Measurements from ENCODE around the gene XXYLT1. TPM values are rescaled to one million over a fixed set of nuclear protein-coding genes. Genes with fewer than 3 reads are reported as not detected.
A peak's percentile ranks its signal among the peaks of the same experiment; 100 is the strongest.

XXYLT1 gene
- polyA plus RNA-seq, 1 donor (not counting 4 experiments of a cell fraction or from before 2014, with no cell fraction given): 11.1 TPM

- H4K20me1 ChIP-seq (ENCODE audit: control insufficient read depth, extremely low read depth, insufficient read depth, low read length): no peaks in the 10 kb centered on the region
- no peak for DNase-seq (ENCODE audit: low read depth, low spot score)
- no peak for FAIRE-seq
These were observed 236.4 kb downstream of the XXYLT1 start for GRCh38 chr3:195034541-195034940.

GRCh38 chr3:195034101-195034500 is 236.9 kb downstream of the XXYLT1 start:
- H3K27ac ChIP-seq (ENCODE audit: control insufficient read depth, insufficient read depth, low read length): no peak overlapping the region
- H3K9me1 ChIP-seq (ENCODE audit: control insufficient read depth, extremely low read depth, insufficient read depth, low read length): no peaks in the 10 kb centered on the region
- H3K9me3 ChIP-seq (ENCODE audit: control insufficient read depth, low read depth, low read length): no peaks in the 10 kb centered on the region
- dilution Hi-C loops (cut with MboI; ENCODE audit: extremely low pct_ligation_motif_present, low sequenced_read_pairs): no loop called here
- no peaks in the 10 kb centered on the region for H3K79me2 ChIP-seq (ENCODE audit: control insufficient read depth, insufficient read depth, low read length)
- DNase-seq (ENCODE audit: low read depth, low spot score) (no peak), FAIRE-seq (no peak)
- no peak overlapping the region for H3K4me3 ChIP-seq (ENCODE audit: control insufficient read depth in 2 of 3, extremely low read depth in 1 of 3, insufficient read depth in 2 of 3, low read depth in 1 of 3, low read length in 3 of 3)
- H3K36me3 ChIP-seq (ENCODE audit: control insufficient read depth in 2 of 2, extremely low read depth in 1 of 2, insufficient read depth in 2 of 2, low read length in 2 of 2): no peaks in the 10 kb centered on the region
- H3K9ac ChIP-seq (ENCODE audit: control insufficient read depth, extremely low read depth, insufficient read depth, low read length): no peak overlapping the region
- TF ChIP-seq EZH2 (IDR thresholded peaks at IDR 0.05; ENCODE audit: low read length) (no peak), CTCF (optimal IDR thresholded peaks at IDR 0.05 in 1 of 3, IDR thresholded peaks at IDR 0.05 in 1 of 3, conservative IDR thresholded peaks at IDR 0.05 in 1 of 3; ENCODE audit: extremely low read depth in 1 of 3, insufficient read depth in 2 of 3, low read length in 3 of 3) (no peak)
- H3K27me3 ChIP-seq (ENCODE audit: control insufficient read depth, extremely low read depth, insufficient read depth, low read length): no peaks in the 10 kb centered on the region
- H2AFZ ChIP-seq (ENCODE audit: control insufficient read depth, low read length): peak overlapping the region; percentile 49
- peaks cover 32% of the 10 kb centered on the region for H3K4me1 ChIP-seq (ENCODE audit: control insufficient read depth, extremely low read depth, insufficient read depth, low read length)
- H3K4me2 ChIP-seq (ENCODE audit: control insufficient read depth, extremely low read depth, insufficient read depth, low read depth, low read length): peak overlapping the region; percentile 10
- H4K20me1 ChIP-seq (ENCODE audit: control insufficient read depth, extremely low read depth, insufficient read depth, low read length): no peaks in the 10 kb centered on the region

More at GRCh38 chr3:195034541-195034940, 236.4 kb downstream of the XXYLT1 start:
- H2AFZ ChIP-seq (ENCODE audit: control insufficient read depth, low read length): no peak overlapping the region
- no peaks in the 10 kb centered on the region for H3K9me3 ChIP-seq (ENCODE audit: control insufficient read depth, low read depth, low read length)
- peaks cover 32% of the 10 kb centered on the region for H3K4me1 ChIP-seq (ENCODE audit: control insufficient read depth, extremely low read depth, insufficient read depth, low read length)
- H3K27ac ChIP-seq (ENCODE audit: control insufficient read depth, insufficient read depth, low read length): no peak overlapping the region
- no peaks in the 10 kb centered on the region for H3K9me1 ChIP-seq (ENCODE audit: control insufficient read depth, extremely low read depth, insufficient read depth, low read length)
- H3K9ac ChIP-seq (ENCODE audit: control insufficient read depth, extremely low read depth, insufficient read depth, low read length): no peak overlapping the region
- H3K4me3 ChIP-seq (ENCODE audit: control insufficient read depth in 2 of 3, extremely low read depth in 1 of 3, insufficient read depth in 2 of 3, low read depth in 1 of 3, low read length in 3 of 3): no peak overlapping the region
- no peaks in the 10 kb centered on the region for H3K79me2 ChIP-seq (ENCODE audit: control insufficient read depth, insufficient read depth, low read length)
- dilution Hi-C loops (cut with MboI; ENCODE audit: extremely low pct_ligation_motif_present, low sequenced_read_pairs): no loop called here
- no peak overlapping the region for H3K4me2 ChIP-seq (ENCODE audit: control insufficient read depth, extremely low read depth, insufficient read depth, low read depth, low read length)
- H3K36me3 ChIP-seq (ENCODE audit: control insufficient read depth in 2 of 2, extremely low read depth in 1 of 2, insufficient read depth in 2 of 2, low read length in 2 of 2): no peaks in the 10 kb centered on the region
- no peak for TF ChIP-seq CTCF (optimal IDR thresholded peaks at IDR 0.05 in 1 of 3, IDR thresholded peaks at IDR 0.05 in 1 of 3, conservative IDR thresholded peaks at IDR 0.05 in 1 of 3; ENCODE audit: extremely low read depth in 1 of 3, insufficient read depth in 2 of 3, low read length in 3 of 3)
- no peak for TF ChIP-seq EZH2 (IDR thresholded peaks at IDR 0.05; ENCODE audit: low read length)
- no peaks in the 10 kb centered on the region for H3K27me3 ChIP-seq (ENCODE audit: control insufficient read depth, extremely low read depth, insufficient read depth, low read length)
